DMS114 treated with DMSO at 0.1 percent for 48 hours (cell line): ENCODE results near the gene NRXN2.
A peak's percentile ranks its signal among the peaks of the same experiment; 100 is the strongest.
"Not testable (repeated sequence)": the region's sequence is repeated elsewhere in the genome, so short reads cannot be mapped to it uniquely, and the experiment has no call there.

Experiments
- DNase-seq: peaks from one replicate; lab custom pipeline; 2025; ENCODE audit not compliant: unreplicated experiment; lab: John Stamatoyannopoulos, UW

NRXN2 gene

DNA sequence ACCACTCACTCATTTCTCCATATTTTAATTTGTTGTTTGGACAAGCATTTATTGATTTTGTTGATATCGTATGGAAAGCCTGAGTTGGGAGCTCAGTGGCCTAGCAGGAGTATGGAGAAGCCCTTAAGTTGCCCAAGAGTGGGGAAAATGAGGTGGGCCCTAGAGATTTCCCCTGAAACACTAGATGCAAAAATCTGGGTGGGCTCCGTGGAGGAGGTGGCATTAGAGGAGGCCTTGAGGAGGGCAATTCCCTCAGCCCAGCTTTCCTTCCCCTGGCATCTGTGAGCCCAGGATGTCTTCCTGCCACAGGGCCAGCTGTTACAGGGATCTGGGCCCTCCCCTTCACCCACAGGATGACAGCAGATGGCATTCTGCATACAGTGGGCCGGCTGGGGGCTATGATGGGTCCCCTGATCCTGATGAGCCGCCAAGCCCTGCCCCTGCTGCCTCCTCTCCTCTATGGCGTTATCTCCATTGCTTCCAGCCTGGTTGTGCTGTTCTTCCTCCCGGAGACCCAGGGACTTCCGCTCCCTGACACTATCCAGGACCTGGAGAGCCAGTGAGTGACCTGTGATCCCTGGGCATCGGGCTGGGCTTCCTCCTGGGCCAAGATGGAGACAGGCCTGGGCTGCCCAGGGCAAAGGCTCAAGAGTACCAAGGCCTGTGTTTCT, 153.6 kb downstream of the NRXN2 start:
- DNase-seq, result no peak

DNA sequence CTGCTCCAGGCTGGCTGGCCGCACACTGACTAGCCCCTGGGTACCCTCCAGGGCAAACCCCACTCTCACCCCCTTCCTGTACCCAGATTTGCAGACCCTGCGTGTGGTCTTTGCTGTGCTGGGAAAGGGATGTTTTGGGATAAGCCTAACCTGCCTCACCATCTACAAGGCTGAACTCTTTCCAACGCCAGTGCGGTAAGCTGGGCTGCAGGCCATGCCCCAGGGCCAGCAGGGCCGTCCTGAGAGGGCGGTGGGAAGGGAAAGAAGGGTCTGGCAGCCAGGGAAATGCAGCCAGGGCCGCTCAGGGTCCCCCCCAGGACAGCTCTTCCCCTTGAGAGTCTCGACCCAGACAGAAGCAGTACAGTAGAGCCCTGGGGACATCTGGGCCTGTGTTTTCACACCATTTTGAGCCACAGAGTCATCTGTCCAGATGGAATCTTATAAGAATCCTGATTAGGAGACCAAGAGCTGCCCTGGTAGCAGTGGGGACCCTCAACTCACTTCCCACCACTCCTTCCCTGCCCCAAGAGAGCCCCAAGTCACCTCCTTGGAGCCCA, 154.3 kb downstream of the NRXN2 start:
- no peak for DNase-seq

DNA sequence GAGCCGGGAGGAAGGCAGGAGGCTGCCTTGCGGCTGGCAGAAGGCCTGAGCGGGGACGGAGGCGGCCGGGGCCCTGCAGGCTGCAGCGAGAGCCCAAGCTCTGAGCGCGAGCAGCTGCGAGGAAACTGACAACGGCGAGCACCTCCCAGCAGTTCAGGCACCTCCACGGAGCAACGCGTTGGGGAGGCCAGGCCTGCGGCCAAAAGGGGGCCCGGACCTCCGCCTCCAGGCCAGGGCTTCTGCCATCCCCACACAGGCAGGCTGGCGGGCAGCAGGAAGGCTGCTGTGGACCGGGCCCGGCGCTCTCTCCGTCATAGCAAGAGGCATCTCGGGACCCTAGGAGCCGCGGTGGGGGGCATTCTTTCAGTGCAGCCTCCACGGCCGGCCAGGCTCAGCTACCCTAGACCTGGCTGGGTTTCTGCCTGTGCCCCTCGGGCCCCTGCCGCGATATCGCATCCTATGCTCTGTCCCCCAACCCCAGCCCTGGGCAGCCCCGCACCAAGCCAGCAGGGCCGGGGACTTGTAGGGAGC, 154.9 kb downstream of the NRXN2 start:
- DNase-seq, result no peak

DNA sequence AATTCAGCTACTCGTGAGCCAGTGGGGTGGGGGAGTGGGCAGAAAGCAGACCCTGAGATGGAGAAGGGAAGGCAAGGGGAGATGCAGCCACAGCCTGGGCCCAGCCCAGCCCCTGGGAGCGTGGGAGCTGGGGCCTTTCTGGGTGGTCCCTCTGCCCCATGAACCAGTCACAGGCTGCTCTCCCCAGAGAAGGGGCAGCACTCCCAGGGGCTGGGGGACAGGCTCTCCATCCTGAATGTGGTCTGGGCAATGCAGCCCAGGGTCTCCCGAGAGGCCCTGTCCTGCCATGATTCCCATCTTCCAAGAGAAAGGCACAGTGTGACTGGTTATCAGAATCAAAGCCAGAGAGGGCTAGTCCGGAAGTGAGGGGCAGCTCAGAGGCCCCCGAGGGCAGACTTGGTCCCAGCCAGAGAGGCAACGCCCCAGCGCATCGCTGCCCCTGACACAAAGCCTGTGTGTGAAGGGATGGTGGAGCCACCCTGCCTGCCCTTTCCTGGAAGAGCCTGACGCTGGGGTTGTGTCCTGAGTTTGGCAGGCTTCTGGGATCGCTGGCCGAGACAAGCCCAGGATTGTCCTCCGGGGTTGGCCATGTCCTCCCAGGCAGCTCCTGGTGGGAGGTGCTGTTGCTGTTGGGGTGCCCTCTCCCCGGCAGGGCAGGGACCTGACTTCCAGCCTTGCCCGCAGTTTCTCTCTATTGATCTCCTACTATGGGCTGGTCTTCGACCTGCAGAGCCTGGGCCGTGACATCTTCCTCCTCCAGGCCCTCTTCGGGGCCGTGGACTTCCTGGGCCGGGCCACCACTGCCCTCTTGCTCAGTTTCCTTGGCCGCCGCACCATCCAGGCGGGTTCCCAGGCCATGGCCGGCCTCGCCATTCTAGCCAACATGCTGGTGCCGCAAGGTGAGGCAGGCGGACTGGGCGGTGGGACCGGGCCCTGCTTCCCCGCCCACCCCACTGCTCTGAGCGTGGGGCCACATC, 155.8 kb downstream of the NRXN2 start:
- DNase-seq, result no peak

DNA sequence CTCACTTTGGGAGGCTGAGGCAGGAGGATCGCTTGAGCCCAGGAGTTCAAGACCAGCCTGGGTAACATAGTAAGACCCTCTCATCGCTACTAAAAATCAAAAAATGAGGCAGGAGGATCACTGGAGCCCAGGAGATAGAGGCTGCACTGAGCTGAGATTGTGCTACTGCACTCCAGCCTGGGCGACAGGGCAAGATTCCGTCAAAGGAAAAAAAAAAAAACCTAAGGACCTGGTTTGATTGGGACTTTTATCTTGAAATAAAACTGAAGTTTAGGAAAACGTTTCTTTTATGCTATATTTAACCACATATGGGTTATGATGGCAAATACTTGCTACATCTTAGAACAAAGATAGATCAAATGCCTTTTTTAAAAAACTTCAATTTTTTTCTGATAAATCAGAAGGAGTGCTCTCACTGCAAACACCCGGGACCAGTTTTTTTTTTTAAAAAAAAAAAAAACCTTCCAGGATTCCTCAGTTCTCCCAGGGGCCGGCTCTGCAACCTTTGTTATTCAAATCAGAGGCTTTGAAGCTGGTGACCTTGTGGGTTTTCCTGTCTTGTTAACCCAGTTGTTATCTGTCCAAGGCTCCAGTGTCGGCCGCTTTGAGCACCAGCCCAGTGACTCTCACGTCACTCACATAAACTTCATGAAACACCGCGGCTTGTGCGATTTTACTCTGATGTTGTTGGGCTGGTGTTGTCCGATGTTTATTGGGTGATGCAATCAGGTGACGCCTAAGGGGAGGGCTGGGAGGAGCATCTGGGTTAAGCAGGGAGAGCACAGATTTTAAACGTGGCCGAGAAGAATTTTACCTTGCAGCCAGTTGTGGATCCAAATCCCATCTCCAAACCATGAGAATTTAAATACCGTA, 156.7 kb downstream of the NRXN2 start:
- DNase-seq, result peak; percentile 12

DNA sequence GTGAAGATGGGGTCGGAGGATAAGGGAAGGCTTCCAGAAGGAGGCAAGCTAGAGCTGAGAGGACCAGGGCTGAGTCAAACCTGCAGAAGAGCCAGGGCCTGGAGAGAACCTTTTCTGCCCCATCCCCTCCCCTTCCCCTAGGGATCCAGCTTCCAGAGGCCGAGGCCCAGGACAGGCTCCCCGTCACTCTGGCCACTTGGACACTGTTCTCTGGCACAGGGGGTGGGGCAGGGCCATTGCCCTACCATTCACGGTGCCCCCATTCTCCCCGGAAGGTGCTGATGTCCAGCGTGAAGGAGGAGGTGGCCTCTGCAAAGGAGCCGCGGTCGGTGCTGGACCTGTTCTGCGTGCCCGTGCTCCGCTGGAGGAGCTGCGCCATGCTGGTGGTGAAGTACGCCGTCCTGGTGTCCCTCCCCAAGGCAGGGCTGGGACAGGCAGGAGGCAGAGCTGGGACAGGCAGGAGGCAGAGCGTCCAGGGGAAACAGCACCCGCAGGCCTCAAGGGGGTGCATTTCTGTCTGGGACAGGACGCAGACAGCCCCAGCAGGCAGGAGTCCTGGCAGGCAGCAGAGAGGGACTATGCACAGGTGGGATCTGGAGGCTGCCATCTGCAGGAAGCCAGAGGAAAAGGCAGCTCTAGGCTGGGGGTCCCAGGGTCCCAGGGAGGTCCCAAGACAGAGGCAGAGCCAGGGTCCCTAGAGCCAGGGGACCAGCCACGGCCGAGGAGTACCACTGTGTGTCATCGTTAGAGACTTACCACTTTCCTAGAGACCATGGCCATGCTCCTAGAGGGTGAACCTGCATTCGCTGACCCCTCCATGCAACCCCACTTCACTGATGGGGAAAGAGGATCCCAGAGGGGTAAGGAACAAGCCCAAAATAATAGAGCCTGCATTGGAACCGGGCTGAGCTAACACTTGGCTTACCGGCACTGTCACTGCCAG, 157.8 kb downstream of the NRXN2 start:
- no peak for DNase-seq

DNA sequence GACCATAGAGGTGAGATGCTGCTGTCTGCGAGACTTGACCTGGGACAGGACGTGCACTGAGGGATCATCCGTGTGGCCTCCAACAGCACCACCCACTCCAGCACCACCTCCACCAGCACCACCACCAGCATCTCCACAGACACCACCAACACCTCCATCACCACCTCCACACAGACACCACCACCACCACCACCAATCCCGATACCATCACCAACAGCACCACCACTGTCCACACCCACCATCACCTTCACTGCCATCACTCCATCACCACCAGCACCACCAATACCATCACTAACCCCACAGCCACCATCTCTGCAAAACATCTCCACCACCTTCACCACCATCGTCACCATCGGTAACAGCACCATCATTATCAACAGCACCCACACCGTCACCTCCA, 158.6 kb downstream of the NRXN2 start:
- no peak for DNase-seq

DNA sequence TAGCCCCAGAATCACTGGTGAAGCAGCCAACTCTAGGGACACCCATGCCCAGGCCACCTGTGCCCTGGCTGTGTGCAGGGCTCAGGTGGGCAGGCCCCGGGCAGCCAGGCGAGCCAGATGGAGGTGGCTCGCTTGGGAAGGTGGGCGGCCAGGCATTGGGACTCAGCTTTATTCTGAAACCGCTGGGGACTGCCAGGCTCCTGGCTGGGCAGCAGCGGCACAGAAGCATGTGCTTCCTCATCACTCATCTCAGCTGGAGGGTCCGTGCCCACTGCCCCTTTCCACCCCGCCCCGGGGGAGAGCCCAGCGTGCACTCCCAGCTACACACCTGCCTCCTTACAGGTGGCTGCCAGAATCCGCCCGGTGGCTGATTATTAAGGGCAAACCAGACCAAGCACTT, 159.0 kb downstream of the NRXN2 start:
- no peak for DNase-seq

DNA sequence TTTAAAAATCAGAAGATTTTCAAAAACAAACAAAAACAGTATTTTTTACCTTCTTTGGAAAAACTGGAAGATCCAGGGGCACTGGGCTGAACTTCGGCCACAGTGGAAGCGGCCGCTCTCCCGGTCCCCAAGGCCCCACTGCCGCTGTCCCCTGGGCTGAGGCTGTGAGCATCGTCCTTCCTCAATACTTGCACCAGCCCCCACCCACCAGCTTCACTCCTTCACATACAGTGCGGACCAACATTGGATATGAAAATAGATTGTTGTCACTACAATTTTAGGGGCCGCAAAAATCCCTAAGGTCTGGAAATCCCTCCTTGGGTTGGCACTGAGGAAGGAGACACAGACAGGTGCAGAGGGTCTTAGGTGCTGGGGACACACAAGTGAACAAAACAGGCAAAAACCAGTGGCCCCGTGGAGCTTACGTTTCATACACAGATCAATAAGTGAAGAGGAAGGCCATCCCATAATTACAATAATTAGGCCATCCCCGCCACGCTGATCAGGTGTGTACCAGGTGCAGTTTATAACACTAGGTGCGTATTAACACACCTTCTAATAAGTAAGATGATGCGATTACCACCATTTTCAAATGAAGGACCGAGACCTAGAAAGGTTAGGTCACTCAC, 160.2 kb downstream of the NRXN2 start:
- DNase-seq, result no peak

DNA sequence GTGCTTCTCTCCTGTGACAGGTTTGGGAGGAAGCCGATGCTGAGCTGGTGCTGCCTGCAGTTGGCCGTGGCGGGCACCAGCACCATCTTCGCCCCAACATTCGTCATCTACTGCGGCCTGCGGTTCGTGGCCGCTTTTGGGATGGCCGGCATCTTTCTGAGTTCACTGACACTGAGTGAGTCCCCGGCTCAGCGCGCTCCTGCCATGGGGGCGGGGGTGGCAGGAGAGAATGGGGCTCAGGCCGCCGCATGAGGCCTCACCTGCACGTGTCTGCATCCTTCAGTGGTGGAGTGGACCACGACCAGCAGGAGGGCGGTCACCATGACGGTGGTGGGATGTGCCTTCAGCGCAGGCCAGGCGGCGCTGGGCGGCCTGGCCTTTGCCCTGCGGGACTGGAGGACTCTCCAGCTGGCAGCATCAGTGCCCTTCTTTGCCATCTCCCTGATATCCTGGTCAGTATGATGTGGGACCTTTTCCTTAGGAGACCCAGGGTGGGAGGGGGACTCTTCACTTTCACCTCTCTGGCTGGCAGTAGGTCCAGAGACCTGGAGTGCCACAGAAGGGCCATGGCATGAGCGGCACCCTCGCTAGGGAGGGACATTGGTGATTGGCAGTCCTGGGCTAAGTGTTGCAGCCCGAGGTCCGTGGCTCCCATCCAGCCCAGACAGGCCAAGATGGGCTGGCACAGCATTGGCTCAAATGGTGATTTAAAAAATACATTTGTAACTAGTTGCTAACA, 160.8 kb downstream of the NRXN2 start:
- DNase-seq, result no peak

DNA sequence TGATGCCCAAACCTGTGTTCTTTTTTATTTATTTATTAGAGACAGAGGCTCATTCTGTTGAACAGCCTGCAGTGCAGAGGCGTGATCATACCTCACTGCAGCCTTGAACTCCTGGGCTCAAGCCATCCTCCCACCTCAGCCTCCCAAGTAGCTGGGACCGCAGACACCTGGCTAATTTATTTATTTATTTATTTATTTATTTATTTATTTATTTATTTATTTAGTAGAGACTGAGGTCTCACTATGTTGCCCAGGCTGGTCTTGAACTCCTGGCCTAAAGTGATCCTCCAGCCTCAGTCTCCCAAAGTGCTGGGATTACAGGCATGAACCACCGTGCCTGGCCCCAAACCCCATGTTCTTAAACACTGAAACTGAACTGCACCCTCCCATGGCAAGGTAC, 161.6 kb downstream of the NRXN2 start:
- DNase-seq, result not testable (repeated sequence)

DNA sequence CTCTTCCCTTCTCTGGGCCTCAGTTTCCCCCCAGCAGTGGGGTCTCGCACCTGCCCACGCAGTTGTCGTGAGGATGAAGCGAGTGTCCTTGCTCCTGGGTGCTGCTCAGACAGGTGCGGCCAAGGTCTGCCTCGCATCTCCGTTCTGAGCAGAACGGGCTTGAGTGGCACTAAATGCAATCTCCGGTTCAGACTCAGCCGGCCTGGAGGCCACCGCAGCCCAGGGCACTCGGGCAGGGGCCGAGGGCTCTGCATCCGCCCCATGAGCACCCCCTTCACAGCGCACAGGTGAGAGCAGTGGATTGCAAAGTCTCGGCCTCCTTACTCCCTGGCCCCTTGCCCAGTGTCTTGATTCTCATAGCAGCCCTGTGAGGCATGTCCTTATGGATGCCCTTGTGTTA, 162.1 kb downstream of the NRXN2 start:
- DNase-seq, result no peak

DNA sequence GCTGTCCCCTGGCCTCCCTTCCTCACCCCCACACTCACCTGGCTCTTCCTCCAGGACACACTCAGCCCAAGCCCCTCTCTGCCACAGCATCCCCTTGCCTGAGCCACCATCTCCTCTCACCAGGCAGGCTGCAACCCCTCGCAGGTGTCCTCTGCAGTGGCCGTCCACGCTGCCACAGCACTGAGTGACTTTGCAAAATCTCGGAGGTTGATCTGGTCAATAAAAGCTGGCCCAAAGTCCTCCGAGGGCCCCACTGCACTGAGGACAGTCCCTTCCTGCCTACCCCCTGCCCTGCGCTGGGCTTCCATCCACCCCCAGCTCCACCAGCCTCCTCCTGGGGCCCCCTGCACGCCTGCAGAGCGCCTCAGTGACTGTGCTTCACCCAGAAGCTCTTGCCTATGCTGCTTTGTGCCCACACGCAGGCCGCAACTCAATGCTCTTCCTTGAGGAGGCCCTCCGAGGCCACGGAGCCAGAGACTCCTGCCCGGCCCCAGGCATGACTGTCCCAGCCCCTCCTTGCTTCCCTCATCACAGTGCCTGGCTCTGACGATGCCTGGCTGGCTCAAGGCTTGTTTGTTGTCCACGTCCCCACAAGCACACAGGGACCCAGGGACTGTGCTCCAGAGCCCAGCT, 162.7 kb downstream of the NRXN2 start:
- no peak for DNase-seq

DNA sequence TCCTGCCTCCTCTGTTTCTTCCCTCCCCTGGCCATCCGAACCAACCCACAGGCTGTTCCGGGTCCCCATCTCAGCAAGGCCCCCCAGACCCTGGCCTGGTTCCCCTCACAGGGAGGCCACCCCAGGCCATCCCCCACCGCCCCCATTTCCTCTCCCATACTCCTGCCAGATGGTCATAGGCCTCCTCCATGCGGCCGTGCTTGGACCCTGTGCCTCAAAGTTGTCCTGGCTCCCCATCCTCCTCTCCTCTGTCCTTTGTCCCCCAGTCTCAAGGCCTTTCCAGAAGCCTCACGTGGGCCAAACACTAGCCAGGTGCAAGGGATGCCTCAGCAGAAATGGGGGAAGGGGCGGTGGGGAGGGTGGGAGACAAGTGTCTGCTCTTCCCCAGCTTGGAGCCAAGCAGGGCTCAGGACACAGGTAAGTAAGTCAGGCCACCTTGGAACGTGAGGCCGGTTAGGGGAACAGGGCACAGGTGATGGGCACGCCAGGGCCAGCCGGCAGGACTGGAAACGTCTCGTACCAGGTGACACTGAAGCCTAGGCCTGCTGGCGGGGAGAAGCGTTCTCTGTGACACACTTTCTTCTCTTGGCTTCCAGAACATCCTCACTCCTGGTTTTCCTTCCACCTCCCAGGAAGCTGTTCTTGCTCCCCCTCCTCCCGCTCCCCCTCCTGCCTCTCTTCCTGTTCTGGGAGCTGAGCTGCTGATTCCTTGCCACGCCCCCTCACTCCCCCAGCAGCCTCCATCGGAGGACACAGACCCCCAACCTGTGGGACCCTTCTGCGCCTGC, 163.5 kb downstream of the NRXN2 start:
- DNase-seq, result no peak

DNA sequence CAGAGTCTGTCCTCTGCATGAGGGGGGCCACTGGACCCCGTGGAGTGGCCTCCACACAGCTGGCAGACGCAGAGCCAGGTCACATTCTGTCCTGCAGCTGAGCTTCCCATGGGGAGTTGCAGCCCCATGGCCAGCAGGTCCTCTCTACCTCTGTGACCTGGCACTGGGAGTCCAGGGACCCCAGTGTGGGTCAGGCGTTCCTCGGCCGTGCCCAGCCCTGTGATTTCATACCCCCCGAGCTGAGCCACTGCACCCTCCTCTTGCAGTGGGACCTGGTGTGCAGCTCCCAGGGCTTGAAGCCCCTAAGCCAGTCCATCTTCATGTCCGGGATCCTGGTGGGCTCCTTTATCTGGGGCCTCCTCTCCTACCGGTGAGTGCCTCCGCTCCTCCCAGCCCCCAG, 164.1 kb downstream of the NRXN2 start:
- DNase-seq, result no peak

DNA sequence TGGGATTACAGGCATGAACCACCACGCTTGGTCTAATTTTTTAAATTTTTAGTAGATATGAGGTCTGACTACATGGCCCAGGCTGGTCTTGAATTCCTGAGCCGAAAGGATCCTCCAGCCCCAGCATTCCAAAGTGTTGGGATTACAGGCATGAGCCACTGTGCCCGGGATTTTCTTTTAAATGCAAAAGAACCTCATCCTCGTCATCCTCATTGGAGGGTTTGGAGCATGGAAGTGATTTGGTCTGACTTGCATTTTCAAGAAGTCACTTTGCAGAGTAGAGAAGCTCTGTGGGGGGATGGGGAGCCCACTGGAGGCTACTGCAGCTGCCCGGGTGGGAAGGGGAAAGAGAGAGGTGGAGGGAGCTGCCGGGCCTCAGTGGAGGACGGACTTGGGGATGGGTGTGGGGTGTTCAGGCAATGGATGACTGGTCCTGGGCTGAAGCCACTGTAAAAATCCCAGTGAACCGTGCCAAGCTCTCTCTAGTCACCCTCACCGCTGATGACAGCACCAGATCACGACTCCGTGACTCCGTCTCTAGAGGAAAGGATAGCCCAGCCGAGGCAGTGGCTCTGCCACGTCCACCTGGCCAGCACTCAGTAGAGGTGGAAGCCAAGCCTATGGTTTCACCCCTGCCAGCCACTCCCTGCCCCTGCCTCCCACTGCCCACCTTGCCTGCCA, 164.8 kb downstream of the NRXN2 start:
- no peak for DNase-seq
